ENCODE measurements around the gene ATP6V1F. TPM values are rescaled to one million over a fixed set of nuclear protein-coding genes. Genes with fewer than 3 reads are reported as not detected.

The ATP6V1F gene, protein sequence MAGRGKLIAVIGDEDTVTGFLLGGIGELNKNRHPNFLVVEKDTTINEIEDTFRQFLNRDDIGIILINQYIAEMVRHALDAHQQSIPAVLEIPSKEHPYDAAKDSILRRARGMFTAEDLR
- total RNA-seq (2021; ENCODE audit: unreplicated experiment) (149 TPM), Bru-seq, nascent RNA (percentile 75 among the genes with signal in this experiment), BruChase-seq, experiment 1, labeled RNA remaining after a 6-hour chase (percentile 95 among the genes with signal in this experiment), BruChase-seq, experiment 2, labeled RNA remaining after a 2-hour chase (percentile 86 among the genes with signal in this experiment)
- polyA plus RNA-seq (2012): 223 and 261 TPM in 2 replicates
- long read RNA-seq, transcript ATP6V1F-201 (2 exons, 704 nt): major isoform, 97 of 104 reads
- long read RNA-seq, partial matches to known transcripts: 6 of 104 reads
- long read RNA-seq, other reads (novel, unspliced or antisense): 0 of 104 reads

DNA sequence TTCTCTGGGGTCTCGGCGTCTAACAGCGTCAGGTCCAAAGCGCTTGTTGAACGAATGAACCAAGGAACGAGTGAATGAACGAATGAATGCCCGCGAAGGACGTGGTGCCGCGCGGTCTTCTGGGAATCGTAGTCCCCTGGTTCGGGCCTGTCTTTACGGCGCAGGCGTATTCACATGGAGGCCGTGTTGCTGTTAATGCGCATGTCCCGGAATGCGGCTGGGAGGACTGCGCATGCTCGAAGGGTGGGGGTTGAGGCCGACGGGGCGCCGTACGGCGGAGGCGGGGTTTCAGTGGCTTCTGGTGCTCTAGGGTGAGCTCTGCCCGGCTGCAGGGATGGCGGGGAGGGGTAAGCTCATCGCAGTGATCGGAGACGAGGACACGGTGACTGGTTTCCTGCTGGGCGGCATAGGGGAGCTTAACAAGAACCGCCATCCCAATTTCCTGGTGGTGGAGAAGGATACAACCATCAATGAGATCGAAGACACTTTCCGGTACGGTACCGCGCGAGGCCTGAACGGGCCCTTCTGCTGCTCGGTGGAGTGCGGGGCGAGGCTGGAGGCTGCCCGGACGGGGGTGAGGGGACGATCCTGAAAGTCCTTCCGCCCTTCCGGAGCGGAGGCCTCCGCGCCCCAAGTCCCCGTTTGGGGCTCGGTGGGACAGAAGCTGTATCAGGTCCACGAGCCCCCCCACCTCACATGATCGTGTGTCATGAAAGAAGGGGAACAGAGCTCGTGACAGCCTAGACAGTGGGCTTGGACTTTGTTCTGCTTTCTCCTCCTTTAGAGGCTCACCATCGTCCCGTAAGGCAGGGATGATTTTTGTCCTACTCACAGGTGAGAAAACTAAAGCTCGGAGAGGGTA, at the start of gene ATP6V1F:
Gene ATP6V1F (plus strand): TSS at position 286 of the 862 bp plus-strand sequence. CDS start 49 bp downstream, at position 335.
- H3K9me2 ChIP-seq (ENCODE audit: insufficient read depth): no peaks in the 10 kb centered on the region
- H3K9ac ChIP-seq (ENCODE audit: low read length): peak within 1 kb of the TSS; percentile 74
- H3K4me1 ChIP-seq (ENCODE audit: control insufficient read depth in 1 of 2, insufficient read depth in 2 of 2, low read length in 2 of 2): peaks cover 10 to 20% of the 10 kb centered on the region in 2 experiments; a peak in 3 of 4 replicates
- ChIA-PET RAD21 (ENCODE audit: low non-redundant PET in 1 of 2, low total read pairs in 2 of 2, uncharacterized antibody in 2 of 2, unreplicated experiment in 2 of 2) (no interaction called here), CTCF (interaction anchor here (0.9 to 2.3 kb wide), 8 partner anchors 9 to 301 kb away, joined by 3 to 16 read pairs (median 9); no protein-coding TSS in a partner anchor), POLR2A (interaction anchor here (0.8 to 1.5 kb wide), 2 partner anchors 9 to 11 kb away, joined by 3 to 4 read pairs; no protein-coding TSS in a partner anchor)
- H3K79me2 ChIP-seq (ENCODE audit: insufficient read depth, low read length): peaks cover 23% of the 10 kb centered on the region
- no peaks in the 10 kb centered on the region for H3K9me3 ChIP-seq (ENCODE audit: control insufficient read depth in 1 of 2, insufficient read depth in 1 of 2, low read depth in 1 of 2, low read length in 2 of 2)
- H3K27me3 ChIP-seq (ENCODE audit: insufficient read depth, low read length): no peaks in the 10 kb centered on the region
- peak within 1 kb of the TSS; percentile 79 to 96 for H3K4me3 ChIP-seq (replicated peaks in 1 of 2; ENCODE audit: low read depth in 1 of 2, low read length in 2 of 2)
- ATAC-seq (peak; percentile 88), DNase-seq (ENCODE audit: low read depth, low spot score) (peak; percentile 95)
- peak within 1 kb of the TSS; percentile 90 for H3K4me2 ChIP-seq (ENCODE audit: low read length)
- no peaks in the 10 kb centered on the region for H4K20me1 ChIP-seq (ENCODE audit: insufficient read depth)
- peak within 1 kb of the TSS; percentile 53 for H3K27ac ChIP-seq (ENCODE audit: low read depth, low read length)
- TSS peak; percentile 49 for BruUV-seq (replicated peaks)
- H2AFZ ChIP-seq (ENCODE audit: low read depth, low read length, poor library complexity, severe bottlenecking): peak within 1 kb of the TSS; percentile 98
- peaks cover 3 to 7% of the 10 kb centered on the region in 2 experiments; a peak in 2 of 4 replicates for H3K36me3 ChIP-seq (ENCODE audit: control insufficient read depth in 1 of 2, insufficient read depth in 2 of 2, low read length in 2 of 2)
- intact Hi-C loops (cut with micrococcal nuclease): loop anchor here (2.0 kb wide), 1 partner anchor 18 kb away; no protein-coding TSS in a partner anchor
- no peak for TF ChIP-seq ELF1 (IDR thresholded peaks at IDR 0.05; ENCODE audit: borderline replicate concordance, low read depth)
- no peak for TF ChIP-seq FOSL1 (IDR thresholded peaks at IDR 0.05; ENCODE audit: low read depth)
- TF ChIP-seq, protein P1, sequence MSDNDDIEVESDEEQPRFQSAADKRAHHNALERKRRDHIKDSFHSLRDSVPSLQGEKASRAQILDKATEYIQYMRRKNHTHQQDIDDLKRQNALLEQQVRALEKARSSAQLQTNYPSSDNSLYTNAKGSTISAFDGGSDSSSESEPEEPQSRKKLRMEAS (IDR thresholded peaks at IDR 0.05): no peak
- no peak for TF ChIP-seq EZH2 (IDR thresholded peaks at IDR 0.05)
- no peak for TF ChIP-seq EGR1 (IDR thresholded peaks at IDR 0.05; ENCODE audit: low read depth)
- no peak for TF ChIP-seq CBX3 (IDR thresholded peaks at IDR 0.05; ENCODE audit: low read depth)
- TF ChIP-seq RAD21 (IDR thresholded peaks at IDR 0.05; ENCODE audit: low read depth): no peak
- TF ChIP-seq SP1 (IDR thresholded peaks at IDR 0.05; ENCODE audit: low read depth): no peak
- TF ChIP-seq ZNF274 (IDR thresholded peaks at IDR 0.05; ENCODE audit: low read depth, low read length): no peak
- TF ChIP-seq, protein P2, sequence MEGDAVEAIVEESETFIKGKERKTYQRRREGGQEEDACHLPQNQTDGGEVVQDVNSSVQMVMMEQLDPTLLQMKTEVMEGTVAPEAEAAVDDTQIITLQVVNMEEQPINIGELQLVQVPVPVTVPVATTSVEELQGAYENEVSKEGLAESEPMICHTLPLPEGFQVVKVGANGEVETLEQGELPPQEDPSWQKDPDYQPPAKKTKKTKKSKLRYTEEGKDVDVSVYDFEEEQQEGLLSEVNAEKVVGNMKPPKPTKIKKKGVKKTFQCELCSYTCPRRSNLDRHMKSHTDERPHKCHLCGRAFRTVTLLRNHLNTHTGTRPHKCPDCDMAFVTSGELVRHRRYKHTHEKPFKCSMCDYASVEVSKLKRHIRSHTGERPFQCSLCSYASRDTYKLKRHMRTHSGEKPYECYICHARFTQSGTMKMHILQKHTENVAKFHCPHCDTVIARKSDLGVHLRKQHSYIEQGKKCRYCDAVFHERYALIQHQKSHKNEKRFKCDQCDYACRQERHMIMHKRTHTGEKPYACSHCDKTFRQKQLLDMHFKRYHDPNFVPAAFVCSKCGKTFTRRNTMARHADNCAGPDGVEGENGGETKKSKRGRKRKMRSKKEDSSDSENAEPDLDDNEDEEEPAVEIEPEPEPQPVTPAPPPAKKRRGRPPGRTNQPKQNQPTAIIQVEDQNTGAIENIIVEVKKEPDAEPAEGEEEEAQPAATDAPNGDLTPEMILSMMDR (IDR thresholded peaks at IDR 0.05 in 2 of 3, conservative IDR thresholded peaks at IDR 0.05 in 1 of 3; ENCODE audit: borderline replicate concordance in 1 of 3, insufficient read depth in 1 of 3, low read depth in 2 of 3, low read length in 2 of 3): no peak
- peak; percentile 86 for TF ChIP-seq ZFX (IDR thresholded peaks at IDR 0.05)
- TF ChIP-seq JUND (IDR thresholded peaks at IDR 0.05): no peak
- TF ChIP-seq SRF (IDR thresholded peaks at IDR 0.05; ENCODE audit: low read depth): no peak
- TF ChIP-seq CEBPB (IDR thresholded peaks at IDR 0.05; ENCODE audit: low read depth): no peak
- TF ChIP-seq SIN3A (IDR thresholded peaks at IDR 0.05; ENCODE audit: low read depth): no peak
- TF ChIP-seq, protein P3, sequence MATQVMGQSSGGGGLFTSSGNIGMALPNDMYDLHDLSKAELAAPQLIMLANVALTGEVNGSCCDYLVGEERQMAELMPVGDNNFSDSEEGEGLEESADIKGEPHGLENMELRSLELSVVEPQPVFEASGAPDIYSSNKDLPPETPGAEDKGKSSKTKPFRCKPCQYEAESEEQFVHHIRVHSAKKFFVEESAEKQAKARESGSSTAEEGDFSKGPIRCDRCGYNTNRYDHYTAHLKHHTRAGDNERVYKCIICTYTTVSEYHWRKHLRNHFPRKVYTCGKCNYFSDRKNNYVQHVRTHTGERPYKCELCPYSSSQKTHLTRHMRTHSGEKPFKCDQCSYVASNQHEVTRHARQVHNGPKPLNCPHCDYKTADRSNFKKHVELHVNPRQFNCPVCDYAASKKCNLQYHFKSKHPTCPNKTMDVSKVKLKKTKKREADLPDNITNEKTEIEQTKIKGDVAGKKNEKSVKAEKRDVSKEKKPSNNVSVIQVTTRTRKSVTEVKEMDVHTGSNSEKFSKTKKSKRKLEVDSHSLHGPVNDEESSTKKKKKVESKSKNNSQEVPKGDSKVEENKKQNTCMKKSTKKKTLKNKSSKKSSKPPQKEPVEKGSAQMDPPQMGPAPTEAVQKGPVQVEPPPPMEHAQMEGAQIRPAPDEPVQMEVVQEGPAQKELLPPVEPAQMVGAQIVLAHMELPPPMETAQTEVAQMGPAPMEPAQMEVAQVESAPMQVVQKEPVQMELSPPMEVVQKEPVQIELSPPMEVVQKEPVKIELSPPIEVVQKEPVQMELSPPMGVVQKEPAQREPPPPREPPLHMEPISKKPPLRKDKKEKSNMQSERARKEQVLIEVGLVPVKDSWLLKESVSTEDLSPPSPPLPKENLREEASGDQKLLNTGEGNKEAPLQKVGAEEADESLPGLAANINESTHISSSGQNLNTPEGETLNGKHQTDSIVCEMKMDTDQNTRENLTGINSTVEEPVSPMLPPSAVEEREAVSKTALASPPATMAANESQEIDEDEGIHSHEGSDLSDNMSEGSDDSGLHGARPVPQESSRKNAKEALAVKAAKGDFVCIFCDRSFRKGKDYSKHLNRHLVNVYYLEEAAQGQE (IDR thresholded peaks at IDR 0.05; ENCODE audit: low read depth): no peak
- no peak for TF ChIP-seq EZH2phosphoT487 (IDR thresholded peaks at IDR 0.05; ENCODE audit: borderline replicate concordance)
- TF ChIP-seq TCF7L2 (IDR thresholded peaks at IDR 0.05; ENCODE audit: borderline replicate concordance, extremely low read depth, insufficient read depth, insufficient read length): no peak
- TF ChIP-seq POLR2A (IDR thresholded peaks at IDR 0.05; ENCODE audit: borderline replicate concordance, extremely low read depth, insufficient read depth, insufficient read length): peak; percentile 71
- TF ChIP-seq POLR2AphosphoS5 (IDR thresholded peaks at IDR 0.05; ENCODE audit: low read depth, low read length): peak; percentile 93
- peak; percentile 52 for TF ChIP-seq YY1 (IDR thresholded peaks at IDR 0.05; ENCODE audit: extremely low read depth, insufficient replicate concordance, low read depth, low read length)
